GM18519 (cell line): ENCODE data around the gene BAHCC1.

ENCODE experiments used
- ATAC-seq: cut with Tn5 transposase; IDR thresholded peaks from one replicate; pipeline ENCODE4 v1.9.1; 2021; ENCODE audit warnings: mild to moderate bottlenecking, moderate library complexity; ENCODE audit not compliant: unreplicated experiment, low FRiP score

The BAHCC1 gene

DNA sequence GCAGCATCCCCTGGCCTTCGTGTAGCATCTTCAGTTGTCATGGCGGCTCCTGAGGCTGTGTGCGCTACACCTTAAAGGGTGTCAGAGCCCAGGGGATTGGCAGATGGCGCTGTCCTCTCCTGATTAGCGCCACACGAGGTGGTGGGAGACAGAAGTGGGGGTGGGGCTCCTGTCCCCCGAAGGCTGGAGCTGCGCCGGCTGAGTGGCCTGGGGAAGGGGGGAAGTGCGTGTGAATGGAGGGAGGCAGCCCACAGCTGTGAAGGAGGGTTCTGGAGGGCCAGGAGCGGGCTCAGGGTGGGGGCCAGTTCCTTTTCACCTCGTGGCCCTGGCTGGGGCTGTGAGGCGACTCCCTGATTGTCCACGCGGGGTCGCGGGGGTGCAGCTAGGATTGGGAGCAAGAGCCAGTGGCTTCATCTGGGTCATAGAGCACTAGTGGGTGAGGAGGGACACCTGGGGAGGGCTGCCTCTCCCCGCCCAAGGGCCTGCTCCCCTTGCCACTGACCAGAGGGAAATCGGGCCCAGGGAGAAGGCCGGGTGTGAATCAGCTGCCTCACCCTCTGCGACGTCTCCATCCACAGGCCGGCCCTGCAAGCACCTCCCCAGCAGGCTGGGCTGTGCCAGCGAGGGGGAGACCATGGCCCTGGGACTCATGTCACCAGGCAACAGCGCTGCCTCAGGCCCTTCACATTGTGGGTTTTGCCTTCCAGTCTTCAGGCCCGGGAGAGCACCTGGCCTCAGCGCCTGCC lies 14.1 kb downstream of the BAHCC1 start:
- no peak for ATAC-seq

DNA sequence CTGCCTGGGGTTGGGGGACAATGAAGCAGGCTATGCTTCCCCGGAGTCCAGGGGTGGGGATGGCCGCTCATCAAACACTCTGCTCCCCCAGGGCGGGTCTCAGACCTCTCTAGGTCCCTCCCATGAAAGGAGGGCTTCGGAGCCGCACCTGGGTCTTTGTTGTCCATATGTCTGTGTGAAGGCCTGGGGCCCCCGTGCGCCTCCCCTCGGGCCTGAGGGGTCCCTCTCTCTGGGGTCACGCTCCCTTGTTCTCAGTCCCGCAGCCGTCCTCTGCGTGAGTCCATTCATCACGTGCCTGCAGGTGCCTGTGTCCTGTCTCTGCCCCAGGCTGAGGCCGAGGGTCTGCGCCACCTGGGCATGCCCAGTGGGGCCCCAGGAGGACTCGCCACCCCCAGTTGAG lies 15.6 kb downstream of the BAHCC1 start:
- ATAC-seq = no peak

DNA sequence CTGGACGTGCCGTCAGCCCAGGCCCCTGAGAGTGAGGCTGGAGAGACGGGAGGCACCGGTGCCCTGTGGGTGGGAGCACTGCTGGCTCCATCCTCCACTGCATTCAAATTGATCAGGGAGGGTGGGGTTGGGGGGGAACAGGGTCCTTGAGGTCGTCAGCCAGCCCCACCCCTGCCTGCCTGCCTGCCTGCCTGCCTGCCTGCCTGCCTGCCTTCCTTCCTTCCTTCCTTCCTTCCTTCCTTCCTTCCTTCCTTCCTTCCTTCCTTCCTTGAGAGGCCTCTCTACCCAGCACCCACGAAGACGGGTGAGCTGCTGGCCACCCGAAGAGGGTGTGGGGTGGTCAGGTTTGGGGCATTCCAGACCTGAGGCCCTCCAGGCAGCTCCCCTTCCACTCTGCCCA lies 16.0 kb downstream of the BAHCC1 start:
- ATAC-seq = no peak

GRCh38 chr17:81412490-81413093 lies 17.3 kb downstream of the BAHCC1 start:
- ATAC-seq = no peak

DNA sequence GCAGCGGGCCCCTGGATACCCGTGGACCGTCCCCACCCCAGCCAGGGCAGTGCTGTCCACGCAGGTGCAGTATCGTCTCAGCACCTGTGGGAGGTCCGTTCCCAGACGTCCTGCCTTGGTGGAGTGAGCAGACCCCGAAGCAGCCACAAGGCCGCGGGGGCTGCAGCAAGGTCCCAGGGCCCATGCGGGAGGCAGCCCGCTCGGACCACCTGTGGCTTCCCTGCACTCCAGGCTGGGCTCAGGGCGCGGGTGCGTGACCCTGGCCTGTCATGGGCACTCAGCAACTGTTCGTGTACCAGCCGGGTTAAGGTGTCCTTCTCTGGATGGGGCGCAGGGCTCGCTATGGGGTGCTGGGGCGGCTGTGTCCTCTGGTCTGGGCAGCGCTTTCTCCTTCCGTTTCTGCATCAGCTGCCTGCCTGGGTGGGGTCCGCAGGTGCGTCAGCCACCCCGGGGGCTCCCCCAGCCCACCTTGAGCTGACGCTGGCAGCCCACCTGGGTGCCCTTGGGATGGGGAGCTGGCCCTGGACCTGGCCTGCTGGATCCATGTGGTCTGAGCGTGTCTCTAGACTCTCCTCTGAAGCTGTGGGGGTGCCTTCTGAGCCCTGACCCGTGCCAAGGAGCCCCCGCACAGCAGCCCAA lies 18.4 kb downstream of the BAHCC1 start:
- ATAC-seq = no peak

DNA sequence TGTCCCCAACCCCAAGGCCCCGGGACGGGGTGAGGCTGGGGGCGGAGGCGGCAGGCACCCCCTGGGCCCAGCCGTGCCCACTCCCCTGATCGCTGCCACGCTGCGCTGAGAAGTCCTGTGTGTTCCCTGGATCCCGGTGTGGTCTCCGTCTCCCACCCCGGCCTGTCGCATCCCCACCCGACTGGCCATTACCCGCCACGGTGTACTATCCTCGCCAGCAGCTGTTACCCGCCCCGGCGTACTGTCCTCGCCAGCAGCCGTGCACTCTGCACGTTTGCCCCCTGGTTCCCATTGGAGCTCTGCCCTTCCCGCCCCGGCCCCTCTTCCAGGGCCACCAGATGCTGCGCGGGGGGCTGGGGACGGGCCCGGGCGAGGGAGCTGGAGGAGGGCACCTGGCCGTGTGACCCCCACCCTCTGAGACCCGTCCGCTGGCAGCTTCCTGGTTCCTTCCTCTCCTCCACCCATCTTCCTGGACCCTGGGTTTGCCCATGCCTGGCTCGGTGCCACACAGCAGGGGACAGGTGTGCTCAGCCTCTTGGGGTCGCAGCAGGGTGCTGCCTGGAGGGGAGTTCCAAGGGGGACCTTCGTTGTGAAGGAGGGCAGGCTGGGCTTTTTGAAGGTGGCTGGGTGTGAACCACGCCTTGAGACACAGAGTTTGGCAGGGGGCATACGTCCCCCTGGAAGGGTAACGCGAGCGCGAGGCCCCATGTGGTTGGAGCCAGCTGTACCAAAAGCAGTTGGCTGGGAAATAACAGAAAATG lies 19.7 kb downstream of the BAHCC1 start:
- ATAC-seq = no peak

DNA sequence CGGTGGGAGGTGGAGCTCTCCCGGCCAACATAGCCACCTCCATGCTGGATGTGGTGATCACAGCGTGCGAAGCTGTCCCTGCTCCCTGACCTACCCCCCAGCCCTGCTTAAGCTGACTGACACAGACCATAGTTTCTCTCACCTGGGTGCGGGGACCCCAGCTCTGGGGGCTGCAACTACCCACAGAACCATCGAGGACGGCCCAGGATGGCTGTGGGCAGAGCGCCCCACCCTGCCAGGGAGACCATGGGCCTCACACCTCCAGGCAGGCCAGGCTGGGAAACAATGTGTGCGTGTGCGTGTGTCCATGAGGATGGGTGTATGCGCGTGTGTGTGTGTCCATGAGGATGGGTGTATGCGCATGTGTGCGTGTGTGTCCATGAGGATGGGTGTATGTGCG lies 20.4 kb downstream of the BAHCC1 start:
- ATAC-seq = no peak

- ATAC-seq = no peak
Measured at GRCh38 chr17:81416612-81417011, 21.4 kb downstream of the BAHCC1 start.

DNA sequence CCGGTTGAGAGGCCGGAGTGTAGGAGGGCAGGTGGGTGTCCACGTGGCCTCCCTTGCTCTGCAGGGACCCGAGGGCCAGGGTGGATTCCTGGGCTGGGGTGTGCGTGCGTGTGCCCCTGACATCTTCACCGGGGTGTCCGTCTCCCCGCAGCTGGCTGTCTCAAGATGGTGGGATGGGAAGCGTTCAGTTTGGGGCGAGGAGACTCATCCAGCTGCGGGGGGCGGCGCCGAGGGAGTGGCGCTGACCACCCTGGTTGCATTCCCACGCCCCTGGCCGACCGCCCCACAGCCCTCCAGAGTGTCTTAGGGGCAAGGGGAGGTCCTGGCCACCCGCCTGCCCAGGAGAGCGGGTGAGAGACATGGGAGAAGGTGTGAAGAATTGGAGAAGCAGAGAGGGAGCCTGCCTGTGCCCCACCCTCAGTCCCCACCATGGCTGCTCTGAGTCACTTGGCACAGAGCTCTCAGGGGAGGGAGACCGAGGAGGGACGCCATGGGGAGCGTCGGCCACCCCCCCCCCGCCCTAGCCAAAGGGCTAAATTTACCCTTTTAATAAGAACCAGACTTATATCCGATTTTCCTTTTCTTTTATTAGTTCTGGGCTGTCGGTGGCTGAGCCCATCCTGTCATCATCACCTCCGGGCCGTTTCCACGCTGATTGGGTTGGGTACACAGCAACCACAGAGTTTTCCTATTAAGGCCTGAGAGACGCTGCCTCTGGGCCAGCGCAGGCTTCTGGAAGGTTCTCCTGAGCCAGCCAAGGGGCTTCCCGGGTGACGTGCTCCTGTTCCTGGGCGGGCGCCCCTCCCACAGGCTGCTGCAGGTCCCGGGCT lies 22.0 kb downstream of the BAHCC1 start:
- ATAC-seq = no peak

DNA sequence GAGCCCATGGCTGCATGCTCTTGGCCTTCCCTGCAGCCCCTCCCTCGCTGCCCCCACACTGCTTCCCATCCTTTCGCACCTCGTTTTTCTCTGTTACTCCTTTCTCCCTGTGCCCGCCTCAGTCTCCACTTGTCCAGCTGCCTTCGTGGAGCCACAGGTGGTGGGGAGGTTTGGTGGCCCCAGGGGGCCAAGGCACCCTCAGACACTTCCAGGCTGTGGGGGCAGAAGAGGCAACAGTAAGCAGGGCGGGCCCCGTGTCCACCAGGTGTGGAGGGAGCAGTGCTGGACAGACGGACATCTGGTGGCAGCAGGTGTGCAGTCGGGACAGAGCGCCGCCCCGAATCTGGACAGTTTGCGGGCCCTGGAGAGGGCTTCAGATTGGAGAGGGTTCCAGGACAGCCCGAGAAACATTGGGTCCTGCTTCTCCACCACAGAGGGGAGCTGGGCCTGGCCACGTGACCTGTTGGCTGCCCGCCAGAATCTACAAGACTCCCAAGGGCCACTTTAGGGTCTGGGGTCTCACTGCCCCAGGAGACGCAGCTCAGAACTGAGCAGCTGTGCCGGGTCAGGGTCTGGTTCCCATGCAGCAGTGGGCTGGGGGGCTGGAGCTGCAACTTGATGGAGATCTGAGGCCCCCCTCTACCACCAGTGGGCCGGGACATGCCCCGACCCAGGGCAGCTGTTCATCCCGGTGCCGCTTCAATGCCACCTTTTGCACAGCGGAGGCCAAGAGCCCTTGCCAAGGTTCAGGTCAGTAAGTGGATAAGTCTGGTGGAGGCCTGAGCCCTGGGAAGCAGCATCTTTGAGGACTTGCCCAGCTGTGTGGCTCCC lies 22.8 kb downstream of the BAHCC1 start:
- no peak for ATAC-seq

- no peak for ATAC-seq
Measured at GRCh38 chr17:81418710-81419318, 23.6 kb downstream of the BAHCC1 start.

GRCh38 chr17:81419319-81419885 lies 24.1 kb downstream of the BAHCC1 start:
- no peak for ATAC-seq

DNA sequence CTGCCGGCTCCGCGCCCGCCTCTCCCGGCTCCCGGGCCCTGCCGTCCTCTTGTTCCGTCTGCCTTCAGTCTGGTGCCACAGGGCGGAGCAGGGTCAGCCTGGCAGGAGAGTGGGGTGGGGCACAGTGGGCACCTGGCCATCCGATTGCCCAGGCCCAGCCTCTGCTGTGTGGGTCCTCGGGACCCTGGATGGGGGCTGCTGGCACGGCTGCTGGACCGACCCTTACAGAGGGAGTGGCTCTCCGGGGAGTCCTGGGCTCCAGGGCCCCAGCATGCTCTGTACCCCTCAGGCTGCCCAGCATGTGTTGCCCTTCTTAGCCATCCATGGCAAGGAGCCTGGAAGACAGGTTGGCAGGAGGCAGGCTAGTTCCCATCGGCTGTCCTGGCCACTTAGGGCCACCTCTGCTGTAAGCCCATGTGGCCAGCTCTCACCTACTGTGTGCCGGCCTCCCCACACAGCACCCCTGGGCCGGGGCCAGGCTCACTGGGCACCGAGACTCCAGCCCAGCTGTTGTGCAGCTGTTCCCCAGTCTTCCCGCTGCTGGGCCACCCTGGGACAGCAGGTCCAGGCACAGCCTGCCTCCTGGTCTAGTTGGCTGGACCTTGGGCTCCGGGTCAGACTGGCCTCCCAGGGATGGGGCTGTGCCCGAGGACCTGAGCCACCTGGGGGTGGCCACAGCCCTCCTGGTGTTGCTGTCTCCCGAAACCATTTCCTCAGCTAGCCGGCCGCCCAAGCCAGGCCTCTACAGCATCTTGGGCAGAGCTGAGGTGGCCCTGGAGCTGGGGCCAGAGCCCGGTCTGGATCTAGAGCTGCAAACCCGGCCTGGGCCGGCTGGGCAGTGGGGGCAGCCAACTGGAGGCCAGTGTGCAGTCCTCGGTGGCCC lies 24.9 kb downstream of the BAHCC1 start:
- no peak for ATAC-seq

GRCh38 chr17:81420769-81421462 lies 25.7 kb downstream of the BAHCC1 start:
- ATAC-seq = no peak

GRCh38 chr17:81422776-81423697 lies 27.8 kb downstream of the BAHCC1 start:
- ATAC-seq = no peak

GRCh38 chr17:81423698-81424071 lies 28.4 kb downstream of the BAHCC1 start:
- ATAC-seq = no peak
